ENCODE measurements around the gene COBLL1. TPM values are rescaled to one million over a fixed set of nuclear protein-coding genes. Genes with fewer than 3 reads are reported as not detected.

Gene COBLL1
- total and polyA plus RNA-seq, 2 experiments from 2014 or later, result 19.6 to 33.5 TPM

DNA sequence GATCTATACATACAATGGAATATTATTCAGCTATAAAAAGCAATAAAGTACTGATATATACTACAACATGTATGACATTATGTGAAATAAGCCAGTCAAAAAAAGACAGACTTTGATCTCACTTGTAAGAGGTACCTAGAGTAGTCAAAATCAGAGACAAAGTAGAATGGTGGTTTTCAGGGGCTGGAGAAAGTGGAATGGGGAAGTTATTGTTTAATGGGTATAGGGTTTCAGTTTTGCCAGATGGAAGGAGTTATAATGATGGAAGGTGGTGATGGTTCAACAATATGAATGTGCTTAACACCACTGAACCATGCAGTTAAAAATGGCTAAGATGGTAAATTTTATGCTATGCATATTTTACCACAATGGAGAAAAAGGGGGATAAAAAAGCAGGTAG, 6.3 kb downstream of the COBLL1 start:
- Histone ChIP-seq H3K27me3 (no peaks in the 10 kb centered on the region), H3K4me3 (no peak overlapping the region), H3K36me3 (no peaks in the 10 kb centered on the region), H3K9me3 (ENCODE audit: low read depth) (no peaks in the 10 kb centered on the region), H3K4me1 (ENCODE audit: low read depth) (peaks cover 47% of the 10 kb centered on the region), H3K27ac (no peak overlapping the region)
- no peak for DNase-seq (ENCODE audit: low read depth in 1 of 2, low spot score in 1 of 2)
- TF ChIP-seq, protein P1, sequence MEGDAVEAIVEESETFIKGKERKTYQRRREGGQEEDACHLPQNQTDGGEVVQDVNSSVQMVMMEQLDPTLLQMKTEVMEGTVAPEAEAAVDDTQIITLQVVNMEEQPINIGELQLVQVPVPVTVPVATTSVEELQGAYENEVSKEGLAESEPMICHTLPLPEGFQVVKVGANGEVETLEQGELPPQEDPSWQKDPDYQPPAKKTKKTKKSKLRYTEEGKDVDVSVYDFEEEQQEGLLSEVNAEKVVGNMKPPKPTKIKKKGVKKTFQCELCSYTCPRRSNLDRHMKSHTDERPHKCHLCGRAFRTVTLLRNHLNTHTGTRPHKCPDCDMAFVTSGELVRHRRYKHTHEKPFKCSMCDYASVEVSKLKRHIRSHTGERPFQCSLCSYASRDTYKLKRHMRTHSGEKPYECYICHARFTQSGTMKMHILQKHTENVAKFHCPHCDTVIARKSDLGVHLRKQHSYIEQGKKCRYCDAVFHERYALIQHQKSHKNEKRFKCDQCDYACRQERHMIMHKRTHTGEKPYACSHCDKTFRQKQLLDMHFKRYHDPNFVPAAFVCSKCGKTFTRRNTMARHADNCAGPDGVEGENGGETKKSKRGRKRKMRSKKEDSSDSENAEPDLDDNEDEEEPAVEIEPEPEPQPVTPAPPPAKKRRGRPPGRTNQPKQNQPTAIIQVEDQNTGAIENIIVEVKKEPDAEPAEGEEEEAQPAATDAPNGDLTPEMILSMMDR (IDR thresholded peaks at IDR 0.05; ENCODE audit: low read depth, low read length), result no peak

DNA sequence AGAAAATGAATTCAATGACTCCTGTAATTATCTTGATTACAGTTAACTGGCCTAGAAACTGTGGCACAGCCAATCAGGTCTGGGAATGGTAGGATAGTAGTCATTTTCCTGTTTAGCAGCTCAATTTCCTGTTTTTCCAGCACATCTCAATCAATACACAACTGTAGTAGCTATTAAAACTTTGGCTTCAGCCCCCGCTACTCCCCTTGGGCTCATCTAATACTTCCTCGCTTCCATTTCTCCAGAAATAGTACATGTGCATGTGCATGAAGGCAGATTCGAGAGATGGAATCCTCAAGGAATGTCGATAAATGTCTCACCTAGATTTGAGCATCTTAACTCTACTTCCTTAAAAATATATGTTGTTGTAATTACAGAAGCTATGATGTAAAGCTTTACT, 9.7 kb downstream of the COBLL1 start:
- Histone ChIP-seq H3K27ac (no peak overlapping the region), H3K36me3 (no peaks in the 10 kb centered on the region), H3K27me3 (no peaks in the 10 kb centered on the region), H3K4me3 (no peak overlapping the region), H3K9me3 (ENCODE audit: low read depth) (no peaks in the 10 kb centered on the region), H3K4me1 (ENCODE audit: low read depth) (peaks cover 22% of the 10 kb centered on the region)
- TF ChIP-seq, protein P1 (IDR thresholded peaks at IDR 0.05; ENCODE audit: low read depth, low read length), result no peak
- DNase-seq (ENCODE audit: low read depth in 1 of 2, low spot score in 1 of 2), result no peak

DNA sequence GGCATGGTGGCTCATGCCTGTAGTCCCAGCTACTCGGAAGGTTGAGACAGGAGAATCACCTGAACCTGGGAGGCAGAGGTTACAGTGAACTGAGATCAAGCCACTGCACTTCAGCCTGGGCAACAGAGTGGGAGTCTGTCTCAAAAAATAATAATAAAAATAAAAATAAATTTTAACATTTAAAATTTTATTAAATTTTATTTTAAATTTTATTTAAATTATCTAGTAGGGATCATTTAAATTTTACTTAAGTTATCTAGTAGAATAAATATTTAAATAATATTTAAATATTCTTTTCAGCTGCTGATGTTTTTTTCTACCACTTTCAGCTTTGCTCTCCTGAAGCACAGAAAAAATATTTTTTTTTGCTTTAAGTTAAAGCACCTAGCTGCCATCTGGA, 10.4 kb downstream of the COBLL1 start:
- Histone ChIP-seq H3K4me1 (ENCODE audit: low read depth) (peaks cover 15% of the 10 kb centered on the region), H3K4me3 (no peak overlapping the region), H3K27me3 (no peaks in the 10 kb centered on the region), H3K27ac (no peak overlapping the region), H3K36me3 (no peaks in the 10 kb centered on the region), H3K9me3 (ENCODE audit: low read depth) (no peaks in the 10 kb centered on the region)
- no peak for DNase-seq (ENCODE audit: low read depth in 1 of 2, low spot score in 1 of 2)
- TF ChIP-seq, protein P1 (IDR thresholded peaks at IDR 0.05; ENCODE audit: low read depth, low read length), result no peak

DNA sequence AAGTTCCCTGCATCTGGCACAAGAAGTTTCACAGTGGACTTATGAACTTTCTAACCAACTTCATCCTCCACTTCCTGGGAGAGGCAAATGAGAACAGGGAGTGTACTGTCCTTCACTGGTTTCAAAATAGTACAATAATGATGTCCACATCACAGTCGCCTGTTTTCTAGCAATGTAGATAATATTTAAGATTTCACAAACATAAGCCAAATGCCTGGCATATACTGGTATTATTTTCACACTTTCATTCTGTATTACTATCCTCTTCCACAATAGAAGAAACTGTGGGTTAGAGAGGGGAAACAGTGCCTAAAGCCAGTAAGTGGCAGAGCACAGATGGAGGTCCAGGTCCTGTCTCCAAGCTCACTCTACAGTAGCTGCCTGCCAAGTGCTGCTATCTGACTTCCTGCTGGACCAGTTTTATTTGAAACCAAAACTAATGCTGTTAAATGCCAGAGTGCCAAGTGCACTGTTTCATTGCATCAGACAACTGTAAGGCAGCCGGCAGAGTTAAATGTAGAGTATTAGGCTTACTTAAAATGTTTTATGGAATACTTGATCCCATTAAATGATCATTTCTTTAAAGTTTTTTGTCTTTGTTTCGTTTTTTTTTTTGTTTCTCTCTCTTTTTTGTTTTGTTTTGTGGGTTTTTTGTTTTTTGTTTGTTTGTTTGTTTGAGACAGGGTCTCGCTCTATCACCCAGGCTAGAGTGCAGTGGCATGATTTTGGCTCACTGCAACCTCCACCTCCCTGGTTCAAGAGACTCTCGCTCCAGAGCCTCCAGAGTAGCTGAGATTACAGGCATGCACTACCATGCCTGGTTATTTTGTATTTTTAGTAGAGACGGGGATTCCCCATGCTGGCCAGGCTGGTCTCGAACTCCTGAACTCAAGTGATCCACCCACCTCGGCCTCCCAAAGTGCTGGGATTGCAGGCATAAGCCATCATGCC, 15.1 kb downstream of the COBLL1 start:
- peaks cover 3% of the 10 kb centered on the region for H3K27me3 ChIP-seq
- peak in 1 of 2 donors; percentile 69 for DNase-seq (ENCODE audit: low read depth in 1 of 2, low spot score in 1 of 2)
- TF ChIP-seq, protein P1 (IDR thresholded peaks at IDR 0.05; ENCODE audit: low read depth, low read length), result no peak
- no peaks in the 10 kb centered on the region for H3K4me1 ChIP-seq (ENCODE audit: low read depth)
- H3K4me3 ChIP-seq, result no peak overlapping the region
- H3K9me3 ChIP-seq (ENCODE audit: low read depth), result no peaks in the 10 kb centered on the region
- no peaks in the 10 kb centered on the region for H3K36me3 ChIP-seq
- H3K27ac ChIP-seq, result no peak overlapping the region

DNA sequence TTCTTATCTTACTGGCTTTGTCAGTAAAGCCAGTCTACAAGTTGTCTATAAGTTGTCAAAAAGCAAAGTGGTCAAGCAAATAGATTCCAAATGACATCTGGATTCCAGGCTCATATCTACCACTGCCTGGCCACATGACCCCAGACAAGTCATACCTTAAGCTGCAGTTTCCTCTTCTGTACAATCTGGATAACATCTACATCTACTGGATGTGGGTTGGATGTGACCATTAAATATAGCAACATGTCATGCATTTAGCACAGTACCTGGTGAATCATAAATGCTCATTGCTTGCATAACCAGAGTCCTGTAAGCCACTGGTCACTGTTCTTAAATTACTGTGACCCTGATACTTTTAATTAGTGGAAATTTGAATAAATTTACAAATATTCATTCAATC, 16.8 kb downstream of the COBLL1 start:
- Histone ChIP-seq H3K27ac (no peak overlapping the region), H3K27me3 (peaks cover 3% of the 10 kb centered on the region), H3K4me3 (no peak overlapping the region), H3K9me3 (ENCODE audit: low read depth) (no peaks in the 10 kb centered on the region), H3K4me1 (ENCODE audit: low read depth) (no peaks in the 10 kb centered on the region), H3K36me3 (no peaks in the 10 kb centered on the region)
- TF ChIP-seq, protein P1 (IDR thresholded peaks at IDR 0.05; ENCODE audit: low read depth, low read length), result no peak
- no peak for DNase-seq (ENCODE audit: low read depth in 1 of 2, low spot score in 1 of 2)
